CD14-positive monocyte (primary cell): ENCODE results near the gene UBC. TPM values are rescaled to one million over a fixed set of nuclear protein-coding genes. Genes with fewer than 3 reads are reported as not detected.

Experiments
- DNase-seq, 3 donors: peaks; one replicate each; pipeline ENCODE4 v3.0.0-alpha.2; 2011 to 2022
- H2AFZ ChIP-seq: 2 replicates; pipeline ENCODE4 v1.6.0; 2012; ENCODE audit warnings: mild to moderate bottlenecking, low read depth, low read length, inconsistent platforms; ENCODE audit not compliant: insufficient read depth, poor library complexity, severe bottlenecking
- H3K27ac ChIP-seq, 2 donors: 1 replicate in 1 of 2; 2 replicates in 1 of 2; pipeline ENCODE4 v1.5.1; 2012 to 2013; ENCODE audit warnings: low read length in 2 of 2, control low read depth in 1 of 2, inconsistent platforms in 1 of 2, low read depth in 1 of 2, mild to moderate bottlenecking in 1 of 2
- H3K27me3 ChIP-seq, 2 donors: one replicate each; pipeline versions ENCODE4 v1.6.0 to v1.6.1; 2011 to 2013; ENCODE audit warnings: low read length in 2 of 2; ENCODE audit not compliant: control insufficient read depth in 2 of 2, insufficient read depth in 2 of 2
- H3K36me3 ChIP-seq, 2 donors: replicated peaks in 1 of 2; 1 replicate in 1 of 2; 2 replicates in 1 of 2; pipeline versions ENCODE4 v1.5.1 to v1.6.1; 2012 to 2013; ENCODE audit warnings: low read length in 2 of 2, control low read depth in 1 of 2, inconsistent platforms in 1 of 2, mild to moderate bottlenecking in 1 of 2; ENCODE audit not compliant: insufficient read depth in 2 of 2, control insufficient read depth in 1 of 2
- H3K4me1 ChIP-seq, 2 donors: 1 replicate in 1 of 2; 2 replicates in 1 of 2; pipeline versions ENCODE4 v1.5.1 to v1.6.1; 2012 to 2013; ENCODE audit warnings: low read length in 2 of 2, control low read depth in 1 of 2, inconsistent platforms in 1 of 2, mild to moderate bottlenecking in 1 of 2, moderate library complexity in 1 of 2; ENCODE audit not compliant: insufficient read depth in 2 of 2, control insufficient read depth in 1 of 2
- H3K4me2 ChIP-seq: replicated peaks from 2 replicates; pipeline ENCODE3; 2012; ENCODE audit warnings: low read length, moderate library complexity, mild to moderate bottlenecking; ENCODE audit not compliant: poor library complexity, severe bottlenecking; ENCODE audit errors: extremely low read depth
- H3K4me3 ChIP-seq, 3 experiments: fragments of 200-600 bp in 1 of 3; sonication (generic) in 1 of 3; replicated peaks in 1 of 3; 1 replicate in 2 of 3; 2 replicates in 1 of 3; pipeline ENCODE4 v1.5.1; 2011 to 2013; ENCODE audit warnings: low read length in 3 of 3, mild to moderate bottlenecking in 3 of 3, control low read depth in 2 of 3, low read depth in 2 of 3, inconsistent platforms in 1 of 3, moderate library complexity in 1 of 3
- H3K79me2 ChIP-seq: 2 replicates; pipeline ENCODE4 v1.6.0; 2012; ENCODE audit warnings: mild to moderate bottlenecking, control low read depth, inconsistent platforms, low read length, moderate library complexity; ENCODE audit not compliant: insufficient read depth
- H3K9ac ChIP-seq: 2 replicates; pipeline ENCODE4 v1.6.0; 2017; ENCODE audit warnings: low read length, mild to moderate bottlenecking; ENCODE audit not compliant: insufficient read depth, poor library complexity, severe bottlenecking
- H3K9me3 ChIP-seq, 2 donors: replicated peaks in 1 of 2; 1 replicate in 1 of 2; 2 replicates in 1 of 2; pipeline versions ENCODE4 v1.5.1 to v1.6.1; 2012 to 2013; ENCODE audit warnings: low read length in 2 of 2, control low read depth in 1 of 2; ENCODE audit not compliant: control insufficient read depth in 1 of 2, insufficient read depth in 1 of 2
- H4K20me1 ChIP-seq: 2 replicates; pipeline ENCODE4 v1.6.0; 2012; ENCODE audit warnings: mild to moderate bottlenecking, low read length, control low read depth, moderate library complexity; ENCODE audit not compliant: insufficient read depth
- H3K27ac Mint-ChIP-seq, 7 donors: one replicate each; pipeline ENCODE4 v1.8.0; 2020; ENCODE audit warnings: mild to moderate bottlenecking in 7 of 7, mixed read lengths in 7 of 7, moderate library complexity in 6 of 7, inconsistent platforms in 2 of 7
- H3K27me3 Mint-ChIP-seq, 3 donors: one replicate each; pipeline ENCODE4 v1.8.0; 2021 to 2022; ENCODE audit warnings: low read depth in 3 of 3, mild to moderate bottlenecking in 3 of 3, mixed read lengths in 3 of 3, moderate library complexity in 3 of 3, inconsistent platforms in 1 of 3
- H3K36me3 Mint-ChIP-seq, 2 donors: one replicate each; pipeline ENCODE4 v1.8.0; 2020; ENCODE audit warnings: mixed read lengths in 2 of 2, inconsistent platforms in 1 of 2, mild to moderate bottlenecking in 1 of 2
- H3K4me1 Mint-ChIP-seq: one replicate; pipeline ENCODE4 v1.8.0; 2020; ENCODE audit warnings: mild to moderate bottlenecking, mixed read lengths
- H3K4me3 Mint-ChIP-seq, 2 donors: one replicate each; pipeline ENCODE4 v1.8.0; 2020; ENCODE audit warnings: mild to moderate bottlenecking in 2 of 2, mixed read lengths in 2 of 2, moderate library complexity in 1 of 2
- H3K9me3 Mint-ChIP-seq, 7 donors: one replicate each; pipeline ENCODE4 v1.8.0; 2020 to 2022; ENCODE audit warnings: mixed read lengths in 7 of 7, mild to moderate bottlenecking in 6 of 7, moderate library complexity in 6 of 7, inconsistent platforms in 2 of 7
- CTCF ChIP-seq: fragments of 200-600 bp; IDR thresholded peaks from one replicate; pipeline ENCODE4 v1.8.0; 2022; ENCODE audit warnings: antibody characterized with exemption, mild to moderate bottlenecking
- WGBS: methylation state at CpG from one replicate; pipeline ENCODE4 v1.1.5; 2013; ENCODE audit warnings: missing lambda C conversion rate; ENCODE audit not compliant: insufficient coverage; 5-methylcytosine and 5-hydroxymethylcytosine counted together
- intact Hi-C, 2 donors: fragments of 100-400 bp; cut with micrococcal nuclease; formaldehyde crosslinking; loops; one replicate each; pipeline versions ENCODE4 v1.15.0 to v1.15.1; 2023
- polyA plus RNA-seq, 3 donors: library from polyadenylated mRNA; depleted of rRNA in 1 of 3; unstranded in 2 of 3; stranded (reverse) in 1 of 3; fragments of 300-500 nt in 2 of 3; fragments of >200 nt in 1 of 3; fragmentation: Illumina TruSeq in 2 of 3; gene quantifications; 1 replicate in 2 of 3; 2 replicates in 1 of 3; pipeline ENCODE4 v1.2.3, GENCODE V29; 2012 to 2021

Gene UBC
- polyA plus RNA-seq, 3 donors, result 969 to 11,097 (median 1,385) TPM

- peak overlapping the region; percentile 14 for H2AFZ ChIP-seq
- peaks cover 13% of the 10 kb centered on the region for H4K20me1 ChIP-seq
- peak overlapping the region; percentile 76 for H3K4me2 ChIP-seq
- peak overlapping the region; percentile 9 to 30 for H3K27ac ChIP-seq
- Mint-ChIP-seq H3K27me3 (peaks cover 5 to 10% (median 6%) of the 10 kb centered on the region in 3 donors), H3K9me3 (peaks cover 0 to 2% (median 0%) of the 10 kb centered on the region in 7 donors), H3K27ac (peak overlapping the region in 1 of 7 donors; percentile 30), H3K4me3 (no peak overlapping the region), H3K36me3 (peaks cover 12% of the 10 kb centered on the region in 2 donors), H3K4me1 (peaks cover 30% of the 10 kb centered on the region)
- no peaks in the 10 kb centered on the region for H3K79me2 ChIP-seq
- peaks cover 55 to 58% of the 10 kb centered on the region in 2 donors for H3K4me1 ChIP-seq
- no peaks in the 10 kb centered on the region for H3K9me3 ChIP-seq
- DNase-seq, result peak; percentile 73 to 88 (median 84)
- no peaks in the 10 kb centered on the region for H3K27me3 ChIP-seq
- H3K9ac ChIP-seq, result no peak overlapping the region
- peak overlapping the region in 2 of 3 experiments; percentile 3 to 77 for H3K4me3 ChIP-seq
- intact Hi-C loops, result loop anchor here (2.0 to 5.0 kb wide), 2 partner anchors 33 to 34 kb away; no protein-coding TSS in a partner anchor
- H3K36me3 ChIP-seq, result no peaks in the 10 kb centered on the region
- 7% methylated on average over 26 of the region's 27 CpGs for WGBS
- TF ChIP-seq CTCF, result peak; percentile 94
Observed at GRCh38 chr12:124940393-124941169, 26.1 kb upstream of the UBC start.

GRCh38 chr12:124940143-124940392 lies 25.6 kb upstream of the UBC start:
- Histone ChIP-seq H3K9ac (no peak overlapping the region), H3K79me2 (no peaks in the 10 kb centered on the region), H3K36me3 (no peaks in the 10 kb centered on the region), H3K9me3 (no peaks in the 10 kb centered on the region), H3K4me3 (peak overlapping the region; percentile 28 to 77 (median 32)), H3K4me2 (peak overlapping the region; percentile 76), H4K20me1 (peaks cover 13% of the 10 kb centered on the region), H3K27me3 (no peaks in the 10 kb centered on the region), H2AFZ (peak overlapping the region; percentile 14), H3K4me1 (peaks cover 52 to 56% of the 10 kb centered on the region in 2 donors), H3K27ac (peak overlapping the region in 1 of 2 donors; percentile 53)
- H3K4me1 Mint-ChIP-seq, result peaks cover 29% of the 10 kb centered on the region
- no peak overlapping the region for H3K4me3 Mint-ChIP-seq
- no peak overlapping the region for H3K27ac Mint-ChIP-seq
- TF ChIP-seq CTCF, result no peak
- 2% methylated on average over 8 of the region's 8 CpGs for WGBS
- peaks cover 9 to 13% (median 9%) of the 10 kb centered on the region in 3 donors for H3K27me3 Mint-ChIP-seq
- H3K9me3 Mint-ChIP-seq, result peaks cover 0 to 2% (median 0%) of the 10 kb centered on the region in 7 donors
- intact Hi-C loops, result loop anchor here (2.0 to 5.0 kb wide), 2 partner anchors 33 kb away; no protein-coding TSS in a partner anchor
- H3K36me3 Mint-ChIP-seq, result peaks cover 12 to 15% of the 10 kb centered on the region in 2 donors
- DNase-seq, result no peak
